ENCODE results near the gene RAB40AL.
"Not testable (repeated sequence)": the region's sequence is repeated elsewhere in the genome, so short reads cannot be mapped to it uniquely, and the experiment has no call there.

RAB40AL gene

DNA sequence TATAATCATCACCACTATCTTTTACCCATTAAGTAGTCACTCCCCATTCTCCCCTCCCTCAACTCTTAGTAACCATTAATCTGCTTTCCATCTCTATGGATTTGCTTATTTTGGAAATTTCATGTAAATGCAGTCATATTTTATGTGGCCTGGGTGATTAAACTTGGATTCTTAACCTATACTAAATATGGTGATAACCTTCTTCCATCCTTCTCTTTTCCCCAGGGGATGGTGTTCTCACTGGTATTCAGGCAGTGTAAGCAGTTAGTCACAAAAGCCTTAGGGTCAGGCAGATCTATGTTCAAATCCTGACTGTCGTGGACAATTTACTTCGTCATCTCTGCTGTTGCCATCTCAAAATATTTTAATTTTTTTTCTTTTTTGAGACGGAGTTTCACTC is 29.6 kb downstream of the RAB40AL start:
- H3K9me3 Mint-ChIP-seq: peaks cover 9 to 24% of the 10 kb centered on the region in 2 donors
- no peak overlapping the region for H3K4me3 Mint-ChIP-seq
- peaks cover 0 to 4% of the 10 kb centered on the region in 2 donors for H3K27me3 Mint-ChIP-seq

DNA sequence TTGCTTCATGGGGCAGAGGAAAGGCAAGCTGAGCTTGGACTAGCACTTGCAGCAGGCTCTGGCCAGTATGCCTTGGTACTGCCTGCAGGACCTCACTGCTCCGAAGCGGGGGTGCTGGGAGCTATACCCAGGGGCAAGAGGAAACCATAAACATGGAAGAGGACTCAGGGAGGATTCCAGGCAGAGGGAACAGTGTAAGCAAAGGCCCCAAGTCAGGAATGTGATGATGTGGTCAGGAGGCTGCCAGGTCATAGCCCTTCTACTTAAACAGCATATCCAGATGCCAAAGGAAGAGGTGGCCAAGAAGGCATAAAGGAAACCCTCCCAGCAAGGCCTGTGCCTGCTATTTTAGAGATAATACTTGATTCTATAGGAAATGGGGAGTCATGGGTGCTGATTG is 31.1 kb downstream of the RAB40AL start:
- no peaks in the 10 kb centered on the region for H3K4me1 Mint-ChIP-seq

More for the DNA sequence above, 29.6 kb downstream of the RAB40AL start:
- DNase-seq (no peak), ATAC-seq (replicated peaks) (no peak)
- H3K27ac Mint-ChIP-seq: no peak overlapping the region
- H3K4me1 Mint-ChIP-seq: no peaks in the 10 kb centered on the region
- H3K36me3 Mint-ChIP-seq: peaks cover 0 to 12% of the 10 kb centered on the region in 2 donors

DNA sequence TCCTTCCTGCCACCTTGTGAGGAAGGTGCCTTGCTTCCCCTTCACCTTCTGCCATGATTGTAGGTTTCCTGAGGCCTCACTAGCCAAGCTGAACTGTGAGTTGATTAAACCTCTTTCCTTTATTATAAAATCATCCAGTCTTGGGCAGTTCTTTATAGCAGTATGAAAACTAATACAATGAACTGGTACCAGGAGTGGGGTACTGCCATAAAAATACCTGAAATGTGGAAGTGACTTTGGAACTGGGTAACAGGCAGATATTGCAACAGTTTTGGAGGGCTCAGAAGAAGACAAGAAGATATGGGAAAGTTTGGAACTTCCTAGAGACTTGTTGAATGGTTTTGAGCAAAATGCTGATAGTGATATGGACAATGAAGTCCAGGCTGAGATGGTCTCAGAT is 34.5 kb downstream of the RAB40AL start:
- Mint-ChIP-seq H3K36me3 (peaks cover 0 to 13% of the 10 kb centered on the region in 2 donors), H3K9me3 (peaks cover 15 to 38% of the 10 kb centered on the region in 2 donors)
- H3K27ac Mint-ChIP-seq; H3K4me1 Mint-ChIP-seq; H3K4me3 Mint-ChIP-seq; DNase-seq; H3K27me3 Mint-ChIP-seq; ATAC-seq (replicated peaks): not testable (repeated sequence)

More for the DNA sequence above, 31.1 kb downstream of the RAB40AL start:
- H3K36me3 Mint-ChIP-seq: peaks cover 0 to 14% of the 10 kb centered on the region in 2 donors
- DNase-seq (no peak), ATAC-seq (replicated peaks) (no peak)
- H3K27me3 Mint-ChIP-seq: peaks cover 0 to 4% of the 10 kb centered on the region in 2 donors
- H3K27ac Mint-ChIP-seq: no peak overlapping the region
- no peak overlapping the region for H3K4me3 Mint-ChIP-seq
- H3K9me3 Mint-ChIP-seq: peaks cover 13 to 31% of the 10 kb centered on the region in 2 donors

DNA sequence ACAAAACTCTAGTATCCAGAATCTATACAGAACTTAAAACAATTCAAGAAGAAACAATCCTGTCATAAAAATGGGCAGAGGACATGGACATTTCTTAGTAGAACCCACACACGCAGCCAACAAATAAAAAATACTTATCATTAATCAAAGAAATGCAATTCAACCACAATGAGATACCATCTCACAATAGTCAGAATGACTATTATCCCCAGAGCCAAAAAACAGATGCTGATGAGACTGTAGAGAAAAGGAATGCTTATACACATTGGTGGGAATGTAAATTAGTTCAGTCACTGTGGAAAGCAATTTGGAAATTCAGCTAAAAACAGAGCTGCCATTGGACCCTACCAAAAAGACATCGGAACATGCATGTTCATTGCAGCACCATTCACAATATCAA is 37.9 kb downstream of the RAB40AL start:
- Mint-ChIP-seq H3K27ac (no peak overlapping the region), H3K9me3 (peaks cover 9 to 30% of the 10 kb centered on the region in 2 donors), H3K4me3 (no peak overlapping the region), H3K27me3 (peaks cover 0 to 10% of the 10 kb centered on the region in 2 donors), H3K4me1 (no peaks in the 10 kb centered on the region), H3K36me3 (peaks cover 0 to 6% of the 10 kb centered on the region in 2 donors)
- ATAC-seq (replicated peaks): no peak
- no peak for DNase-seq

DNA sequence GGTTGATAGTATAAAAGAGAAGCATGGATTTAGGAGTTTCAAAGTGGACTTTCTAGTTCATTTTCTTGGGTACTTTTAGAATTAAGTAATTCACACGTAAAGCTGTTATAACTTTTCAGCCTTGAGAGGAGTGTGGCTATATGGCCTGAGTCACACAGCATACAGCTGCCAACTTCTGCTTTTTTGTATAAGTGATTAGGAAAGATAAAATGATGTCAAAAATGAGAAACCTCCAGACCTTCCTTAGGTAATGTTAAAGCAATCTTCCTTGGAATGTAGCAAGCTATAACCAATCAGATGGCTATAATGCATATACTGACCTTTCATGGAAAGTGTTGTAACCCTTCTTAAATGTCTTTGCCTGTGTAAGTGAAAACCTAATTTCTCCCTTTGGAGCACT is 39.2 kb downstream of the RAB40AL start:
- H3K27ac Mint-ChIP-seq: no peak overlapping the region
- ATAC-seq (replicated peaks) (no peak), DNase-seq (no peak)
- peaks cover 0 to 10% of the 10 kb centered on the region in 2 donors for H3K27me3 Mint-ChIP-seq
- H3K4me3 Mint-ChIP-seq: no peak overlapping the region
- H3K9me3 Mint-ChIP-seq: peaks cover 6 to 18% of the 10 kb centered on the region in 2 donors
- no peaks in the 10 kb centered on the region for H3K4me1 Mint-ChIP-seq
- H3K36me3 Mint-ChIP-seq: peaks cover 0 to 6% of the 10 kb centered on the region in 2 donors

DNA sequence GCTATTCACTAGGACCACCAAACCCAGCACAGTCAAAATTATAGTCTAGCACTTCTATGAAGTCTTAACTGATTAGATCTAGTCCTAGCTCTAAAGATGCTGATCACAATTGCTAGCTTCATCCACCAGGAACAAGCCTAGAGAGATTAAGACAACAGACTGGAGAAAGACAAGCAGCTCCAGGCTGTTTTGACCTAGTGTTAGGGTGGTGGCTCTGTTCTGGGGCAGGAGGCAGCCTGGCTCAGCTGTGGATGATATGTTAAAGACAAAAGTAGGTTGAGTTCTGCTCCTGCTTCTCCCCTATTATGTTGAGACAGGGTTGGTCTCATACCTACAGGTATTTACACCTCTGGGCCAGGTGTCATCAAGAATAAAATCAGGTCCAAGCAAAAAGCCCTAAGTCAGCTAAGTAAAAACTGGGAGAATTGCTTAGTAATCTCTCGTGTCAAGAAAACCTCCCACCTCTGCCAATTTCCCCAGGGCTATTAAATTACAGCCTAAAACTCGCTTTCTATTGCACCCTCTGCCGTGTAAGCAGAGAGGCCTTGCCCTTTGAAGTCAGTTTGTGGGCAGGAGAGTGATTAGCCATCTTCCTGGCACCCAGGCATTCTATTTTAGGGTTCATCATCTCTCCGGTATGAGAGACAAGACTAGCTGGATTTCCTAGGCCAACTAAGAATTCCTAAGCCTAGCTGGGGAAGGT is 39.9 kb downstream of the RAB40AL start:
- DNase-seq (no peak), ATAC-seq (replicated peaks) (no peak)
- no peaks in the 10 kb centered on the region for H3K4me1 Mint-ChIP-seq
- H3K36me3 Mint-ChIP-seq: no peaks in the 10 kb centered on the region
- no peak overlapping the region for H3K27ac Mint-ChIP-seq
- H3K4me3 Mint-ChIP-seq: no peak overlapping the region
- H3K27me3 Mint-ChIP-seq: peaks cover 0 to 10% of the 10 kb centered on the region in 2 donors
- peaks cover 4 to 12% of the 10 kb centered on the region in 2 donors for H3K9me3 Mint-ChIP-seq

DNA sequence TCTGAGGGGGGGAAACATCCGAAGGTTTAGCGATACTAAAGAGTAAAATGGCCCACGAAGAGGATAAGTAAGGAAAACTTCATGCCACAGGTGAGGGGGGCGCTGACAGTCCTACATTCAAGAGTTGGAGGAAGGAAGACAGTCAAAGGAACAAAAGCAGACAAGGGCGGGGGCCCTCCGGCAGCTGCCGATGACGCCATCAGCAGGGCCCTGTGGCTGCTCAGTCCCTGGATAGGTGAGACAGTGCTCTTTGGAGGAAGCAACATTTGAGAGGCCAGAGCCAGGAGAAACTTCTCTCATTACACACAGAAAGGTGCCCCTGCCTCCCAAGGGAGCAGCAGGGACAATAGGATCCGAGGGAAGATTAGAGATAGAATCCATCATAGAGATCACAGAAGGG is 41.5 kb downstream of the RAB40AL start:
- H3K27ac Mint-ChIP-seq: no peak overlapping the region
- H3K36me3 Mint-ChIP-seq: no peaks in the 10 kb centered on the region
- ATAC-seq (replicated peaks) (no peak), DNase-seq (no peak)
- H3K4me1 Mint-ChIP-seq: no peaks in the 10 kb centered on the region
- peaks cover 0 to 6% of the 10 kb centered on the region in 2 donors for H3K27me3 Mint-ChIP-seq
- peaks cover 2 to 3% of the 10 kb centered on the region in 2 donors for H3K9me3 Mint-ChIP-seq
- no peak overlapping the region for H3K4me3 Mint-ChIP-seq

DNA sequence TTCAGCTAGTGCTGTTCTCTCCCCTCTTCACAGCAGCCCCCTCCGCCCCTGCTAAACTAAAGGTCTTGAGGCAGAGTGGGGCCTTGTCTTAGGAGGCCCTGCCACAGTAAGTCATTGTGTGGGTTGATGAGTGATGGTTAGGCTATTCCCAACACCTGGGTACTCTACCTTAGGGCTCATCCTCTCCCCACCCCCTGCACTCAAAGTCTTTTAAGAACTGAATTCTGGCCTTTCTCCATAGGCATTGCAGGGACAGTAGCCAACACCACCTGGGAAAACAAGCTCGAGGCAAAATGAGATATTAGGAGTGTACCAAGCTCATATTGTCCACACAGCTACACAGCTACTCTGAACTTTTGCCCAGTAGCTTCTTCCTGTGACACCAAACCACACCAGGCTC is 42.5 kb downstream of the RAB40AL start:
- no peaks in the 10 kb centered on the region for H3K9me3 Mint-ChIP-seq

DNA sequence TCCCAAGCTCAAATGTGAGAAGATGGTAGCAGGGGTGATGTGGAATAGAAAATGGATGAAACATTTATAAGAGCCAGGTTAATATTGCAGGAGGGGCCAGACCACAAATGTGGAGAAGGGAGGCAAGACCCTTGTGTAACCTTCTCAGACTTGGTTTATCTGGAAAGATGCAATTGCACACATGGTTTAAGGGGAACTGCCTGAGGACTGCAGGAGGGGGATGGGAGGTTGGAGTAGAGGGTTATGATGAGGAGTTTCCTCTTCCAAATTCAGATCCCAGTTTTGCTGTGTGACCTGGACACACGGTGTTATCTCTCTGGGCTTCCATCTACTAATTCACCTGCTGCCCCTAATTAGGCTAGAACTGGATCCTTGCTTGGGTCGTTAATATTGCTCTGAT is 46.1 kb downstream of the RAB40AL start:
- peaks cover 0 to 4% of the 10 kb centered on the region in 2 donors for H3K27me3 Mint-ChIP-seq
- no peak overlapping the region for H3K27ac Mint-ChIP-seq
- ATAC-seq (replicated peaks) (no peak), DNase-seq (no peak)
- H3K9me3 Mint-ChIP-seq: no peaks in the 10 kb centered on the region
- H3K4me3 Mint-ChIP-seq: no peak overlapping the region
- H3K4me1 Mint-ChIP-seq: no peaks in the 10 kb centered on the region
- H3K36me3 Mint-ChIP-seq: no peaks in the 10 kb centered on the region

More for the DNA sequence above, 42.5 kb downstream of the RAB40AL start:
- ATAC-seq (replicated peaks) (no peak), DNase-seq (no peak)
- H3K4me3 Mint-ChIP-seq: no peak overlapping the region
- no peak overlapping the region for H3K27ac Mint-ChIP-seq
- no peaks in the 10 kb centered on the region for H3K36me3 Mint-ChIP-seq
- peaks cover 0 to 4% of the 10 kb centered on the region in 2 donors for H3K27me3 Mint-ChIP-seq
- no peaks in the 10 kb centered on the region for H3K4me1 Mint-ChIP-seq

DNA sequence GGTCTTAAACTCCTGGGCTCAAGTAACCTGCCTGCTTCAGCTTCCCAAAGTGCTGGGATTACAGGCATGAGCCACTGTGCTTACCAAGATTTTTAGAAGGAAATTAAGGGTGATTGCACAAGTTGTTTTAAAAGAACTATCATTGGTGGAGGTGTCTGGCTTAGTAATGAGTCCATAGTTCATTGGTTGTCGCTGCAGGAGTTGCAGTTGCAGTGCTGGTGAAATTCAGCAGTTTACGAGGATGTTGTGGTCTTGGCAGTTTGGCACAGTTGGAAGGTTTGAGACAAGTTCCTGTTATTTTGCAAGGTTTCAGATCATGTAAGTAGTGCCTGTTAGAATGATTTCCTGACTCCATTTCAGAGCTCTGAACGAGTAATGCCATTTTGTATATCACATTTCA is 48.1 kb downstream of the RAB40AL start:
- Mint-ChIP-seq H3K36me3 (no peaks in the 10 kb centered on the region), H3K9me3 (no peaks in the 10 kb centered on the region), H3K27me3 (no peaks in the 10 kb centered on the region), H3K27ac (no peak overlapping the region), H3K4me1 (no peaks in the 10 kb centered on the region), H3K4me3 (no peak overlapping the region)
- ATAC-seq (replicated peaks) (no peak), DNase-seq (no peak)

Data from stimulated activated naive B cell treated with anti-CD40 and anti-IgM and Interleukin-4, amounts not matched to agents 10 μg/mL and 1 μg/mL and 100 μg/mL, for 72 hours (primary cell).